Upper lobe of right lung (tissue), 1 donor: ENCODE results near the gene KRTAP10-4. TPM values are rescaled to one million over a fixed set of nuclear protein-coding genes. Genes with fewer than 3 reads are reported as not detected.
A peak's percentile ranks its signal among the peaks of the same experiment; 100 is the strongest.
"Not testable (repeated sequence)": the region's sequence is repeated elsewhere in the genome, so short reads cannot be mapped to it uniquely, and the experiment has no call there.

ENCODE experiments used
- ATAC-seq: fragments of 200-7000 bp; cut with Tn5 transposase; one replicate; pipeline ENCODE4 v1.9.1; 2020; ENCODE audit warnings: mild to moderate bottlenecking, moderate library complexity
- DNase-seq: peaks from one replicate; pipeline ENCODE4 v3.0.0-alpha.2; 2020
- H3K27ac ChIP-seq: fragments of 200-600 bp; one replicate; pipeline ENCODE4 v1.8.0; 2022
- H3K27me3 ChIP-seq: fragments of 200-600 bp; one replicate; pipeline ENCODE4 v1.8.0; 2022; ENCODE audit warnings: mild to moderate bottlenecking
- H3K36me3 ChIP-seq: fragments of 200-600 bp; one replicate; pipeline ENCODE4 v1.8.0; 2022
- H3K4me1 ChIP-seq: fragments of 200-600 bp; one replicate; pipeline ENCODE4 v1.8.0; 2022
- H3K4me3 ChIP-seq: fragments of 200-600 bp; one replicate; pipeline ENCODE4 v1.8.0; 2022; ENCODE audit warnings: mild to moderate bottlenecking
- H3K9me3 ChIP-seq: fragments of 200-600 bp; one replicate; pipeline ENCODE4 v1.8.0; 2022
- CTCF ChIP-seq: fragments of 200-600 bp; IDR thresholded peaks from one replicate; pipeline ENCODE4 v1.8.0; 2022; ENCODE audit warnings: antibody characterized with exemption
- intact Hi-C: fragments of 100-400 bp; cut with DNase I; formaldehyde crosslinking; loops from one replicate; pipeline ENCODE4 v1.11.0; 2022
- total RNA-seq: library from RNA; stranded (reverse); fragmentation: NEBNext Ultra II Directional; extraction: Animal tissue kit (Norgen Biotek cat#: 25700); gene quantifications from one replicate; pipeline ENCODE4 v1.2.1, GENCODE V29; 2021
- donor health status: DM: no; HTN: yes; CAD: no; lungs with severe emphysema.

KRTAP10-4 gene
- total RNA-seq, 1 donor from 2014 or later, result not detected

- Histone ChIP-seq H3K27me3 (peaks cover 13% of the 10 kb centered on the region), H3K9me3 (no peaks in the 10 kb centered on the region), H3K36me3 (no peaks in the 10 kb centered on the region), H3K4me1 (no peaks in the 10 kb centered on the region), H3K4me3 (no peak overlapping the region), H3K27ac (no peak overlapping the region)
- ATAC-seq, result no peak
- DNase-seq, result peak; percentile 33
- TF ChIP-seq CTCF, result no peak
- intact Hi-C loops, result no loop called here
Observed at GRCh38 chr21:44548381-44548780, 25.1 kb upstream of the KRTAP10-4 start.

GRCh38 chr21:44548922-44549321 is 24.6 kb upstream of the KRTAP10-4 start:
- TF ChIP-seq CTCF, result no peak
- H3K27me3 ChIP-seq, result peaks cover 13% of the 10 kb centered on the region
- no peak overlapping the region for H3K27ac ChIP-seq
- no peaks in the 10 kb centered on the region for H3K9me3 ChIP-seq
- no peak for ATAC-seq
- H3K4me1 ChIP-seq, result no peaks in the 10 kb centered on the region
- DNase-seq, result no peak
- H3K4me3 ChIP-seq, result no peak overlapping the region
- no peaks in the 10 kb centered on the region for H3K36me3 ChIP-seq
- intact Hi-C loops, result no loop called here

- no peak for TF ChIP-seq CTCF
- Histone ChIP-seq H3K27ac (no peak overlapping the region), H3K9me3 (no peaks in the 10 kb centered on the region), H3K36me3 (no peaks in the 10 kb centered on the region), H3K27me3 (peaks cover 13% of the 10 kb centered on the region), H3K4me3 (no peak overlapping the region), H3K4me1 (no peaks in the 10 kb centered on the region)
- DNase-seq (peak; percentile 41), ATAC-seq (peak; percentile 36)
- intact Hi-C loops, result no loop called here
Observed at GRCh38 chr21:44549525-44550211, 23.9 kb upstream of the KRTAP10-4 start.

GRCh38 chr21:44550285-44550684 is 23.2 kb upstream of the KRTAP10-4 start:
- ATAC-seq, H3K36me3 ChIP-seq, H3K4me1 ChIP-seq, intact Hi-C loops, H3K27ac ChIP-seq, H3K4me3 ChIP-seq, H3K9me3 ChIP-seq: not testable (repeated sequence)
- H3K27me3 ChIP-seq, result peaks cover 13% of the 10 kb centered on the region
- DNase-seq, result peak; percentile 64

GRCh38 chr21:44550807-44551206 is 22.7 kb upstream of the KRTAP10-4 start:
- intact Hi-C loops, result no loop called here
- peak; percentile 52 for DNase-seq
- Histone ChIP-seq H3K36me3 (no peaks in the 10 kb centered on the region), H3K27me3 (peaks cover 14% of the 10 kb centered on the region), H3K27ac (no peak overlapping the region), H3K4me3 (no peak overlapping the region), H3K9me3 (no peaks in the 10 kb centered on the region), H3K4me1 (no peaks in the 10 kb centered on the region)
- no peak for TF ChIP-seq CTCF
- no peak for ATAC-seq

- no peak for TF ChIP-seq CTCF
- DNase-seq, result peak; percentile 60
- Histone ChIP-seq H3K9me3 (no peaks in the 10 kb centered on the region), H3K4me1 (no peaks in the 10 kb centered on the region), H3K27me3 (peaks cover 16% of the 10 kb centered on the region), H3K4me3 (no peak within 1 kb of the TSS), H3K27ac (no peak within 1 kb of the TSS), H3K36me3 (no peaks in the 10 kb centered on the region)
- intact Hi-C loops, result no loop called here
- no peak for ATAC-seq
Observed at GRCh38 chr21:44551340-44551961, 22.1 kb upstream of the KRTAP10-4 start, which contains the start of gene KRTAP10-2. KRTAP10-2 (minus strand) TSS chr21:44551505; CDS start chr21:44551458, 47 bp downstream.
